Gastroesophageal sphincter (tissue), 4 donors: ENCODE results near the gene LOXHD1. TPM values are rescaled to one million over a fixed set of nuclear protein-coding genes. Genes with fewer than 3 reads are reported as not detected.

ENCODE experiments used
- ATAC-seq: fragments of 150-250 bp; one replicate; pipeline ENCODE4 v1.9.1; 2016; ENCODE audit warnings: mild to moderate bottlenecking, moderate library complexity
- H3K27ac ChIP-seq, 4 donors: fragments of 200-600 bp; sonication (generic) in 3 of 4; 1 replicate in 3 of 4; 2 replicates in 1 of 4; pipeline ENCODE4 v1.5.1; 2016 to 2019
- H3K27me3 ChIP-seq: fragments of 200-600 bp; sonication (generic); one replicate; pipeline ENCODE4 v1.5.1; 2019
- H3K36me3 ChIP-seq, 2 donors: fragments of 200-600 bp; sonication (generic); one replicate each; pipeline ENCODE4 v1.5.1; 2019; ENCODE audit warnings: control low read depth in 1 of 2
- H3K4me1 ChIP-seq, 3 donors: fragments of 200-600 bp; sonication (generic); 1 replicate in 2 of 3; 2 replicates in 1 of 3; pipeline ENCODE4 v1.5.1; 2016 to 2019; ENCODE audit warnings: control low read depth in 2 of 3
- H3K4me3 ChIP-seq, 2 donors: fragments of 200-600 bp; sonication (generic); one replicate each; pipeline ENCODE4 v1.5.1; 2019; ENCODE audit warnings: mild to moderate bottlenecking in 1 of 2, moderate library complexity in 1 of 2
- H3K9me3 ChIP-seq, 3 donors: fragments of 200-600 bp; sonication (generic); one replicate each; pipeline ENCODE4 v1.5.1; 2017 to 2019; ENCODE audit warnings: control low read depth in 2 of 3
- EP300 ChIP-seq: sonication (generic); formaldehyde crosslinking; IDR thresholded peaks from one replicate; pipeline ENCODE4 v1.6.1; 2017; ENCODE audit warnings: antibody characterized with exemption, mild to moderate bottlenecking
- POLR2A ChIP-seq, 2 donors: fragments of 450-650 bp; IDR thresholded peaks; one replicate each; pipeline ENCODE4 v1.6.1; 2017; ENCODE audit warnings: antibody characterized with exemption in 2 of 2, mild to moderate bottlenecking in 2 of 2, moderate library complexity in 1 of 2
- POLR2AphosphoS5 ChIP-seq: sonication (generic); formaldehyde crosslinking; IDR thresholded peaks from one replicate; pipeline ENCODE4 v1.6.1; 2017; ENCODE audit warnings: antibody characterized with exemption
- WGBS, 2 donors: methylation state at CpG; one replicate each; pipeline ENCODE4 v1.1.5; 2018; ENCODE audit warnings: low coverage in 1 of 2; 5-methylcytosine and 5-hydroxymethylcytosine counted together
- total RNA-seq, 4 donors: library from RNA; depleted of rRNA; stranded (reverse); fragments of >200 nt; gene quantifications; one replicate each; pipeline ENCODE4 v1.1.0, GENCODE V29; 2016
- TF ChIP-seq, protein P1 (sequence below), 4 experiments: fragments of 200-600 bp in 2 of 4; fragments of 450-650 bp in 2 of 4; sonication (generic) in 1 of 4; IDR thresholded peaks; one replicate each; pipeline ENCODE4 v1.5.1; 2017 to 2019; ENCODE audit warnings: antibody characterized with exemption in 4 of 4, mild to moderate bottlenecking in 2 of 4, moderate library complexity in 2 of 4

Gene LOXHD1
- total RNA-seq, 4 donors from 2014 or later: 0.15 to 0.27 TPM; not detected in 2

- Histone ChIP-seq H3K27ac (no peak overlapping the region), H3K4me1 (no peaks in the 10 kb centered on the region), H3K36me3 (no peaks in the 10 kb centered on the region), H3K27me3 (no peaks in the 10 kb centered on the region), H3K9me3 (no peaks in the 10 kb centered on the region), H3K4me3 (no peak overlapping the region)
- 37% methylated on average over 2 of the region's 2 CpGs; no CpG with 5 or more reads in 1 of the 2 donors for WGBS, 2 donors
- no peak for ATAC-seq
- TF ChIP-seq POLR2A (IDR thresholded peaks at IDR 0.05): no peak
- no peak for TF ChIP-seq POLR2AphosphoS5
- TF ChIP-seq, protein P1, sequence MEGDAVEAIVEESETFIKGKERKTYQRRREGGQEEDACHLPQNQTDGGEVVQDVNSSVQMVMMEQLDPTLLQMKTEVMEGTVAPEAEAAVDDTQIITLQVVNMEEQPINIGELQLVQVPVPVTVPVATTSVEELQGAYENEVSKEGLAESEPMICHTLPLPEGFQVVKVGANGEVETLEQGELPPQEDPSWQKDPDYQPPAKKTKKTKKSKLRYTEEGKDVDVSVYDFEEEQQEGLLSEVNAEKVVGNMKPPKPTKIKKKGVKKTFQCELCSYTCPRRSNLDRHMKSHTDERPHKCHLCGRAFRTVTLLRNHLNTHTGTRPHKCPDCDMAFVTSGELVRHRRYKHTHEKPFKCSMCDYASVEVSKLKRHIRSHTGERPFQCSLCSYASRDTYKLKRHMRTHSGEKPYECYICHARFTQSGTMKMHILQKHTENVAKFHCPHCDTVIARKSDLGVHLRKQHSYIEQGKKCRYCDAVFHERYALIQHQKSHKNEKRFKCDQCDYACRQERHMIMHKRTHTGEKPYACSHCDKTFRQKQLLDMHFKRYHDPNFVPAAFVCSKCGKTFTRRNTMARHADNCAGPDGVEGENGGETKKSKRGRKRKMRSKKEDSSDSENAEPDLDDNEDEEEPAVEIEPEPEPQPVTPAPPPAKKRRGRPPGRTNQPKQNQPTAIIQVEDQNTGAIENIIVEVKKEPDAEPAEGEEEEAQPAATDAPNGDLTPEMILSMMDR (IDR thresholded peaks at IDR 0.05): no peak
- no peak for TF ChIP-seq EP300
These were observed 125.5 kb downstream of the LOXHD1 start for GRCh38 chr18:46531482-46531881.

DNA sequence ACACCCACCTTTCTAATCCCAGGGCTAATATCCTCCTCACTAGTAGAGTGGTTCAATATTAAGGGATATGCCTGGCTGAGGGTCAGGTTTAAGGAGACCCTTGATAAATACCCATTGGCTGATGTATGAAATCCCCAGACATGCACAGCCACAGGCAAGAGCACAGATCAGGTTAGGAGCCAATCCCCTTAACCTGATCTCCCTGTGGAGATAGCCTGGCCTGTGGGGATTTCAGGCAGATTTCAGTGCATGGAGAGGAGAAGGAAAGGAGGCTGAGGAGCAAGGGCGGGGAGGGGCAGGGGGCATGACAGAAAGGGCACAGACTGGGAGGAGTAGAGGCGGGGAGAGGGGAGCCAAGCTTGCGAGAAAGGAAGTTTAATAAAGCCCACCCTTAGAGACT lies 129.0 kb downstream of the LOXHD1 start:
- 72% methylated on average over 2 of the region's 3 CpGs; no CpG with 5 or more reads in 1 of the 2 donors for WGBS, 2 donors
- Histone ChIP-seq H3K27ac (no peak overlapping the region), H3K36me3 (no peaks in the 10 kb centered on the region), H3K9me3 (no peaks in the 10 kb centered on the region), H3K4me1 (no peaks in the 10 kb centered on the region), H3K27me3 (peaks cover 5% of the 10 kb centered on the region), H3K4me3 (no peak overlapping the region)
- no peak for TF ChIP-seq POLR2A (IDR thresholded peaks at IDR 0.05)
- TF ChIP-seq POLR2AphosphoS5: no peak
- TF ChIP-seq EP300: no peak
- TF ChIP-seq, protein P1 (IDR thresholded peaks at IDR 0.05): no peak
- ATAC-seq: no peak

DNA sequence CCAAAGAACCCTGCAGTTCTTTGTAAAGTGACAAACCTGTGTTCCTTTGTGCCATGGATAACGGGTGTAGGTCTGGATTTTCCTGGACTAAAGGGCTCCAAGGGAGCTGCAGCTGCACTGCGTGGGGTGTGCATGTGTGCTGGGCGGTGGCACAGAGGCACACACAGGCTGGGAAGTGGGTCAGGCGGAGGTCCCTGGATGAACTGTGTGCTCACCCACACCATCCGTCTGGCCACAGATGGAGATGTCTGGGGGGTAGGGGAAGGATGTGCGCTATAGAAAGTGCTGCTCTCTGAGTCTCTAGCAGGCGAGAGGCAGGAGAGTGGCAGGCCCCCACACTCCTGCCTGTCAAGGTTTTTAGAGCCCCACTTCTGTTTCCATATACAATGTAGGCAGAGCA lies 137.2 kb downstream of the LOXHD1 start:
- peaks cover 5% of the 10 kb centered on the region for H3K27me3 ChIP-seq
- no peak for ATAC-seq
- 50% methylated on average over 1 of the region's 7 CpGs; no CpG with 5 or more reads in 1 of the 2 donors for WGBS, 2 donors
- no peak overlapping the region for H3K27ac ChIP-seq
- TF ChIP-seq, protein P1 (IDR thresholded peaks at IDR 0.05): no peak
- TF ChIP-seq POLR2AphosphoS5: no peak
- TF ChIP-seq POLR2A (IDR thresholded peaks at IDR 0.05): no peak
- no peak for TF ChIP-seq EP300
- H3K36me3 ChIP-seq: no peaks in the 10 kb centered on the region
- no peaks in the 10 kb centered on the region for H3K9me3 ChIP-seq
- no peaks in the 10 kb centered on the region for H3K4me1 ChIP-seq
- no peak overlapping the region for H3K4me3 ChIP-seq

DNA sequence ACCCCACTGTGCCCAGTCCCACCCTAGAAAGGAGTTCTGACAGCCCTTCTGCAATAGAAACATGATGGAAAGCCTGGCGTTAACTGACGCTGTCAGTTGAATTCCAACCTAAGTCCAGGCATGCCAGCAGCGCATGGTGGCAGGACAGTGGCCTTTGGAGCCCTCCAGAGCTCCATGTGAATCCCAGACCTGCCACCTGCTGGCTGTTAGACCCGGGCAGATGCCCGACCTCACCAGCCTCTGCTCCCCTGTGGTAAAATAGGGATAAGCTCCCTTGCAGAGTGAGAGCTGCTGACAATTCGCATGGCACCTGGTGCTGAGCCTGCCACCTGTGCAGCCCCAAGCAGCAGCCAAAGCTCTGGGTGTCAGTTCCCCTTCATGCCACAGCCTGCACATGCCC lies 138.6 kb downstream of the LOXHD1 start:
- no peak for ATAC-seq
- TF ChIP-seq POLR2A (IDR thresholded peaks at IDR 0.05): no peak
- TF ChIP-seq, protein P1 (IDR thresholded peaks at IDR 0.05): peak in 1 of 4 experiments; percentile 40
- H3K27ac ChIP-seq: no peak overlapping the region
- H3K4me1 ChIP-seq: no peaks in the 10 kb centered on the region
- WGBS, 2 donors: no CpG with 5 or more reads among the region's 6 CpGs
- H3K27me3 ChIP-seq: no peaks in the 10 kb centered on the region
- H3K9me3 ChIP-seq: peaks cover 0 to 5% (median 0%) of the 10 kb centered on the region in 3 donors
- no peaks in the 10 kb centered on the region for H3K36me3 ChIP-seq
- H3K4me3 ChIP-seq: no peak overlapping the region

DNA sequence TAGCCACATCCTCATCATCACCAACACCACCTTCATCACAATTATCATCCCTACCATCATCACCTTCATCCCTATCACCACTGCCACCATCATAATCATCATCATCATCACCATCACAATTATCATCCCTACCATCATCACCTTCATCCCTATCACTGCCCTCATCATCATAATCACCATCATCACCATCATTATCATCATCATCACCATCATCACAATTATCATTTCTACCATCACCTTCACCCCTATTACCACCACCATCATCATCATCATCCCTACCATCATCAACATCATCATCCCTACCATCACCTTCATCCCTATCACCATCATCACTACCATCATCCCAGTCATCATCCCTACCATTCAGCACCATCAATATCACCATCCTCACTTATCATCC lies 140.5 kb downstream of the LOXHD1 start:
- TF ChIP-seq POLR2AphosphoS5: no peak
- TF ChIP-seq, protein P1 (IDR thresholded peaks at IDR 0.05): no peak
- no peak for TF ChIP-seq EP300
- TF ChIP-seq POLR2A (IDR thresholded peaks at IDR 0.05): no peak

More for the DNA sequence above, 140.5 kb downstream of the LOXHD1 start:
- no peaks in the 10 kb centered on the region for H3K36me3 ChIP-seq
- no peak overlapping the region for H3K27ac ChIP-seq
- peaks cover 0 to 11% (median 0%) of the 10 kb centered on the region in 3 donors for H3K9me3 ChIP-seq
- no peaks in the 10 kb centered on the region for H3K27me3 ChIP-seq
- no peaks in the 10 kb centered on the region for H3K4me1 ChIP-seq
- no peak for ATAC-seq
- no peak overlapping the region for H3K4me3 ChIP-seq
